MM.1S (cell line): ENCODE data around the gene ATP6V0A1.

Source experiments
- DNase-seq: peaks from one replicate; pipeline ENCODE4 v3.0.0-alpha.2; 2015
- H2AFZ ChIP-seq: fragments of 300-600 bp; sonication (generic); 2 replicates; pipeline ENCODE4 v1.6.0; 2016; ENCODE audit warnings: antibody characterized with exemption, low read length
- H3F3A ChIP-seq: fragments of 300-600 bp; sonication (generic); 2 replicates; pipeline ENCODE4 v1.6.1; 2016; ENCODE audit warnings: mild to moderate bottlenecking, antibody characterized with exemption, low read length, moderate library complexity, mixed read lengths; ENCODE audit not compliant: insufficient read depth
- H3K27ac ChIP-seq: fragments of 300-600 bp; sonication (generic); 2 replicates; pipeline ENCODE4 v1.5.1; 2016; ENCODE audit warnings: mild to moderate bottlenecking, low read length
- H3K27me3 ChIP-seq: fragments of 300-600 bp; sonication (generic); replicated peaks from 2 replicates; pipeline ENCODE4 v1.6.0; 2016; ENCODE audit warnings: low read length; ENCODE audit not compliant: insufficient read depth
- H3K36me3 ChIP-seq: fragments of 300-600 bp; sonication (generic); replicated peaks from 2 replicates; pipeline ENCODE4 v1.6.1; 2016; ENCODE audit warnings: mild to moderate bottlenecking, low read length, mixed read lengths; ENCODE audit not compliant: insufficient read depth
- H3K4me1 ChIP-seq: fragments of 300-600 bp; sonication (generic); 2 replicates; pipeline ENCODE4 v1.6.1; 2016; ENCODE audit warnings: low read length, mixed read lengths
- H3K4me2 ChIP-seq: fragments of 300-600 bp; sonication (generic); 2 replicates; pipeline ENCODE4 v1.6.0; 2016; ENCODE audit warnings: low read depth, low read length
- H3K4me3 ChIP-seq: fragments of 300-600 bp; sonication (generic); 2 replicates; pipeline ENCODE4 v1.5.1; 2016; ENCODE audit warnings: low read length, mixed read lengths
- H3K79me2 ChIP-seq: fragments of 300-600 bp; sonication (generic); 2 replicates; pipeline ENCODE4 v1.6.1; 2016; ENCODE audit warnings: mixed run types, low read length, mixed read lengths
- H3K9ac ChIP-seq: fragments of 300-600 bp; sonication (generic); 2 replicates; pipeline ENCODE4 v1.6.1; 2016; ENCODE audit warnings: low read length, mixed read lengths
- H3K9me2 ChIP-seq: fragments of 300-600 bp; sonication (generic); replicated peaks from 2 replicates; pipeline ENCODE4 v1.6.1; 2016; ENCODE audit warnings: mild to moderate bottlenecking, low read length, mixed read lengths; ENCODE audit not compliant: insufficient read depth
- H3K9me3 ChIP-seq: fragments of 300-600 bp; sonication (generic); replicated peaks from 2 replicates; pipeline ENCODE4 v1.6.1; 2016; ENCODE audit warnings: mild to moderate bottlenecking, low read length, mixed read lengths; ENCODE audit not compliant: insufficient read depth
- H4K20me1 ChIP-seq: fragments of 300-600 bp; sonication (generic); 2 replicates; pipeline ENCODE4 v1.6.1; 2016; ENCODE audit warnings: mild to moderate bottlenecking, low read length, moderate library complexity, mixed read lengths; ENCODE audit not compliant: insufficient read depth
- CTCF ChIP-seq: fragments of 300-600 bp; sonication (generic); IDR thresholded peaks from 2 replicates; pipeline ENCODE4 v1.5.1; 2016; ENCODE audit warnings: antibody characterized with exemption, low read length, mixed read lengths
- EZH2 ChIP-seq: fragments of 300-600 bp; sonication (generic); optimal IDR thresholded peaks from 2 replicates; pipeline ENCODE3; 2017; ENCODE audit warnings: low read depth, mild to moderate bottlenecking, antibody characterized with exemption, low read length, mixed read lengths
- EZH2phosphoT487 ChIP-seq: fragments of 300-600 bp; sonication (generic); IDR thresholded peaks from 2 replicates; pipeline ENCODE4 v1.6.1; 2018; ENCODE audit warnings: antibody characterized with exemption, low read length

Gene ATP6V0A1

DNA sequence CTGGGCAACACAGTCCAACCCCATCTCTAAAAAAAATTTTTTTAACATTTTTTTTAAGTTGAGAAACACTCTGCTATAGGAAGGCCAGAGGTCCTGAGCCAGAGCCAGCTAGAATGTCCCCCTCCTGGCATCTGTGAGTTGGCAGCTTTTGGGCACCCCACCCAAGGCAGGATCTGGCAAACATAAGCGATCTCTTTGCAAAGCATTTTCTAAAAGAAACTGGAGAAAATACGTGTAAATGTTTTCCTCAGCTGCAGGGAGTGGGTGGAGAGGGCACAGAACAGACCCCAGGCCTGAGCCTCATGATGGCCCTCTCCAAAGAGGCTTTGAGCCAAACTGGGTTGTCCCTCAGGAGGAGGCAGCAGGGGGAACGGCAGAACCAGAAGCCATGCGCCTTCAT, 47.3 kb upstream of the ATP6V0A1 start:
- TF ChIP-seq EZH2: no peak
- no peak for TF ChIP-seq CTCF
- no peak for TF ChIP-seq EZH2phosphoT487
- no peaks in the 10 kb centered on the region for H4K20me1 ChIP-seq
- no peaks in the 10 kb centered on the region for H3K79me2 ChIP-seq
- H3K4me2 ChIP-seq: no peak overlapping the region
- no peaks in the 10 kb centered on the region for H3F3A ChIP-seq
- no peak overlapping the region for H2AFZ ChIP-seq
- H3K9ac ChIP-seq: no peak overlapping the region
- no peak overlapping the region for H3K27ac ChIP-seq
- DNase-seq: no peak
- no peaks in the 10 kb centered on the region for H3K9me2 ChIP-seq
- no peaks in the 10 kb centered on the region for H3K27me3 ChIP-seq
- H3K4me3 ChIP-seq: no peak overlapping the region
- H3K4me1 ChIP-seq: peaks cover 15% of the 10 kb centered on the region
- no peaks in the 10 kb centered on the region for H3K36me3 ChIP-seq
- no peaks in the 10 kb centered on the region for H3K9me3 ChIP-seq

DNA sequence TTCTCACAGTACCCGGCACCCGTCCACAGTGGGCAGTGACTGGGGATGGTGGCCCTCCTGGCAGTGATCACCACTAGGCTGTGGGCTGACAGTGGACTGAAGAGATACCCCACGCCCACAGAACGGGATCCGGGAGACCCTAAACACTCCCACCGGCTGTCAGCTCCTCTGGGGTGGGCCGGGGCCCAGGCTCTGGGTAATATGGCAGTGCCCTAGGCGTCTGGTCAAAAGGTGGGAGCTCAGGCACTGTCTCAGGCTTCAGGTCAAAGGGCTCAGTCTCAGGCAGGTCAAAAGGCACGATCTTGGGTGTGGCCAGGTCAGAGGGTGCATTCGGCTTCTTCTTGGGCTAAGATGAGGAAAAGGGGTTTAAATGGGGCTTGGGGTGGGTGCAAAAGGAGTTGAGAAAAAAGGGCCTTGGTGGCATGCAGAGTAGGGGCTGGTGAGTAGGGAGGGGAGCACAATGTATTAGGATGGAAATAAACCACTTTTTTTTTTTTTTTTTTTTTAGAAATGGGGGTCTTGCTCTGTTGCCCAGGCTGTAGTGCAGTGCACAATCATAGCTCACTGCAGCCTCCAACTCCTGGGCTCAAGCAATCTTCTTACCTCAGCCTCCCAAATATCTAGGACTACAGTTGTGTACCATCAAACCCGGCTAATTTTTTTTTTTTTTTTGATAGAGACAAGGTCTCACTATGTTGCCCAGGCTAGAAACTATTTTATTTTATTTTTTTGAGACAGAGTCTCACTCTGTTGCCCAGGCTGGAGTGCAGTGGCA, 46.6 kb upstream of the ATP6V0A1 start:
- TF ChIP-seq EZH2: no peak
- no peak for TF ChIP-seq CTCF
- TF ChIP-seq EZH2phosphoT487: no peak
- Histone ChIP-seq H3K27ac (no peak overlapping the region), H3K4me1 (peaks cover 15% of the 10 kb centered on the region), H3F3A (no peaks in the 10 kb centered on the region), H3K9me3 (no peaks in the 10 kb centered on the region), H3K79me2 (no peaks in the 10 kb centered on the region), H3K36me3 (no peaks in the 10 kb centered on the region), H3K9ac (no peak overlapping the region), H3K4me3 (no peak overlapping the region), H3K9me2 (no peaks in the 10 kb centered on the region), H3K27me3 (no peaks in the 10 kb centered on the region), H4K20me1 (no peaks in the 10 kb centered on the region), H2AFZ (no peak overlapping the region), H3K4me2 (no peak overlapping the region)
- DNase-seq: no peak

- Histone ChIP-seq H3K4me1 (peaks cover 15% of the 10 kb centered on the region), H4K20me1 (no peaks in the 10 kb centered on the region), H3K27me3 (no peaks in the 10 kb centered on the region), H3K27ac (no peak overlapping the region), H3K4me3 (no peak overlapping the region), H3K36me3 (no peaks in the 10 kb centered on the region), H2AFZ (no peak overlapping the region), H3K9ac (no peak overlapping the region), H3K9me3 (no peaks in the 10 kb centered on the region), H3K4me2 (no peak overlapping the region), H3F3A (no peaks in the 10 kb centered on the region), H3K79me2 (no peaks in the 10 kb centered on the region), H3K9me2 (no peaks in the 10 kb centered on the region)
- TF ChIP-seq EZH2 (no peak), CTCF (no peak), EZH2phosphoT487 (no peak)
- DNase-seq: no peak
Measured at GRCh38 chr17:42413464-42414040, 45.1 kb upstream of the ATP6V0A1 start.
